Activated CD4-positive, CD25-positive, alpha-beta regulatory T cell treated with anti-CD3 and anti-CD28 coated beads, Interleukin-2, amount 50 U/mL, for 72 hours (primary cell): ENCODE data around the gene SLC4A7.
A peak's percentile ranks its signal among the peaks of the same experiment; 100 is the strongest.
"Not testable (repeated sequence)": the region's sequence is repeated elsewhere in the genome, so short reads cannot be mapped to it uniquely, and the experiment has no call there.

Experiments used
- DNase-seq: peaks from one replicate; pipeline ENCODE4 v3.0.0; 2021

Gene SLC4A7

DNA sequence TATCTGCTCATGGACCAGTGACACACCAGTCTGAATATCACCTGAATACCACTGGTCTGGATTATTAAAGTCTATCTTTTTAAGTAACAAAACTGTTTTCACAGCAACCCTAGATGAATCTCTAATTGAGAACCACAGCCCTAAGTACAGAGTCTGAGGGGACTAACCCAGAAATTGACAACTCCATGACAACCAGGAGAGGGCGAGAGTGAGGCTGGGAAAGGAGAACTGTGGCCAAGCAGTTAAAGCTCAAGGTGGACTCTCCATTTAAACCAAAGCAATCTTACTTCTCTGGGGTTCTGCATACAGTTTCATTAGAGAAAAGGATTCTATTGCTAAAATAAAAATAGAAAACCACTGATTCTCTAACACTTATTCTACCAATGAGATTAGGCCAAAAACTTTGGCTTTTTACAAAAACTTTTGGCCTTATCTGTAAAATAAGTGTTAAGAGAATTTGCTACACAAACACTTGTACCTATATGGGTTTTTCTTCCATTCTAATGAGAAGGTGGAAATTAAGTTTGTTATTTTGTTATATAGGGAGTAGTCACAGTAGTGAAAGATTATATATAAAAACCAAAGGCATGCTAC, 126.4 kb downstream of the SLC4A7 start:
- peak; percentile 39 for DNase-seq

DNA sequence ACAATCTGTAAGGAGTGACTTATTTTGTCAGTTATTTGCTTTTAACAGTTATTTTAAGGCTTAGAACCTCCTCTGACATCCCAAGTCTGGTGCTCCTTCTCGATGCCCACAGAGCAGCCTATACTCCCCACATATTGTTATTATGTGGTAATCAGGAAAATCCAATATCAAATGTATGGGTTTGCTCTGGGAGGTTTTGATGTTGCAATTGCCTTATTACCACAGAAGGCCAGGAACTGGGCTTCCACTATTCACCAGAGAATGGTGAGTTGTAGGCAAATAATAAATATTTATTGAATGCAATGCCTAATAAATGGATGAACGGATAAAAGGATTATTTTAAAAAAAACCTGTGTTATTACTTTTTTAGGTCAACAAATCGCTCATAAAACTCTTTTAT, 127.2 kb downstream of the SLC4A7 start:
- DNase-seq: no peak

DNA sequence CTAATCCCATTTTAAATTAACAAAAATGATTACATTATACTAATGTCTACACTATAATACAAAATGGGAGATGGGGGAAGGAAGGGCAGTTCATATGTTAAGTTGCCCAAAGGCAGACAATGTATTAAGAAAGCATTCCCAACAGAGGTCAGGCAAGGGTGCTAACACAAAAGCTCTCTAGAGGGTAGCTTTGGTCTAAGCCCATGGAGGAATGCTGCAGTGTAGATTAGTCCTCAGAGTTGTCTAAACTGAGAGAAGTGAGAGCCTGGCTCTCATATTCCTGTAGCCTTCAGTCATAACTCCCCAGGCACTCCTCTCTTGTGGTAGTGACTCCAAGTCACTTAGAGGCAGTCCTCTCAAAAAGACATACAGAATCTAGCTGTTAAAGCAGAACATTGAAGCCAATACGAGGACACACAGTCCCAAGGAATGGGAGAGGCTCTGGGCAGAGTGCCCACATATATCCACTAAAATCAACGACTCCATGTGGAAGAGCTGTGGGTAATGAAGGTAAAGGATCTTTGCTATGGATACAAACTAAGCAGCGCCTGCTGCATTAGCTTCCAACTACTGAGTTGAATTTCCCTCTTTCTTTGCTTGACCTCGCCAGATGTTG, 129.5 kb downstream of the SLC4A7 start:
- no peak for DNase-seq

DNA sequence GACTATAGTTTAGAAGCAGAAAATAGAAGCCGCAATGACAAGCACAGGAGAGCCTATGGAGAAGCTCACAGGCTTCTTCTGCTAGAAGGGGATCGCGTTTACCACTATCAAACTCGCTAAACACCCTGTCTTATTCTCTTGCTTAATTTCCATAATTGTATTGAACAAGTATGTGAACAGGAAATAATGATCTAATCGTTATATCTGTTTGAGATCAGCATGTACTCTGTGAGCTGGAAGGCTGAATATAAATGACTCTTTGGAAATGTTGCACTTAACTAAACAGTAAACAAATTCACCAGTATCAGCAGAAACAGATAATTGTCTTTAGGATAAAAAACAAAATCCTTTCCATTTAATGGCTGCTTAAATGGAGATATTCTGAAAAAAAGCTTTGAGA, 130.0 kb downstream of the SLC4A7 start:
- DNase-seq: no peak

DNA sequence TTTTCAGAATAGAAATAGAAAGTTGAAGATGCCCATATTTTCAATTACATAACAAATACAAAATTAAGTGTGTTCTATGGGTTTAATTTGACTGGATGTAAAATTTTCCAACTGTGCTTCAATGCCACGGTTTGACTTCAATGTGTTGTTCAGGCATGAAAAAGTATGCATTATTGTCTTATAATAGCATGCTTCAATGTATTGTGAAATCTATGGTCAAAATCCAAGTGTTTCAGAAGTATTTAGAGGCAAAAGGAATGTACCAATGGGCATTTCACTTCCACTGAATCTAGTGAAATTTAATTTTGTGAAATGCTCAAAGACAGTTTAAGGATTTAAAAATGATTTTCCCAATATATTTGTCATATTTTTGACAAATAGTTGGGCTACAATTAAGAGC, 131.0 kb downstream of the SLC4A7 start:
- DNase-seq: no peak

DNA sequence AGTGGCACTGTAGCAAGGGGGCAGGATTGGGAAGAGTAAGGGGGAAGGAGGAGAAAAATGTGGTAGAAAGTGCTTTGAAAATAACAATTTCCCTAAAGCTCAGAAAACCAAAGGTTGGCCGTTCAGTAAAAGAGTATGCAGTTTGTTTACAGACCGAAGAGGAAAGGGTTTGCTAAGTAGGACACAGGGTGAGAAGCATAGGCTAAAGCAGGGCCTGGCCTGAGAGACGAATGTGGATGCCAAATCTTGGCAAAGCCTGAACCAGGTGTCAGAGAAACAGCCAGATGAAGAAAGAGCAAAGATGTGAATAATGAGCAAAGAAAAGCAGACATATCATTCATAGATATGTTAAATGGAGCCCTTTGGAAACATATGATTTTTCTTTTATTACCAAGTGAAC, 132.1 kb downstream of the SLC4A7 start:
- no peak for DNase-seq

DNA sequence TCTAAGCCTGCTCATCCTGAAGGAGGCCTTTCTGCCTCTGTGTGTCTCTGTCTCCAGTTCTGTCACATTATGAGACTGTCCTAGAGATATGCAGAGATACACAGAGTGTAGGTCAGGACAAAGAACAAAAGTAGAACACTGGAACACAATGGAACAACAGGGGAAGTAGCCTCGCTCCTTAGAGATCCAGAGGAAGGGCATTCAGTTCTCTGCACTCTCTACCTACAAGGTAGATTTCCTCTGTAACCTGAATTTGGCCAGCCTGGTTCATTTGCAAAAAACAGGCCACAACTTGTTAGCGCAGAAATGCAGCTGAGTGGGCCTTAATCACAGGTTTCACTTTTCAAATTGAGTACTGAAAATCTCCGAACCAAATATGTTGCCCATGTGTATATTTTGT, 134.4 kb downstream of the SLC4A7 start:
- DNase-seq: no peak

DNA sequence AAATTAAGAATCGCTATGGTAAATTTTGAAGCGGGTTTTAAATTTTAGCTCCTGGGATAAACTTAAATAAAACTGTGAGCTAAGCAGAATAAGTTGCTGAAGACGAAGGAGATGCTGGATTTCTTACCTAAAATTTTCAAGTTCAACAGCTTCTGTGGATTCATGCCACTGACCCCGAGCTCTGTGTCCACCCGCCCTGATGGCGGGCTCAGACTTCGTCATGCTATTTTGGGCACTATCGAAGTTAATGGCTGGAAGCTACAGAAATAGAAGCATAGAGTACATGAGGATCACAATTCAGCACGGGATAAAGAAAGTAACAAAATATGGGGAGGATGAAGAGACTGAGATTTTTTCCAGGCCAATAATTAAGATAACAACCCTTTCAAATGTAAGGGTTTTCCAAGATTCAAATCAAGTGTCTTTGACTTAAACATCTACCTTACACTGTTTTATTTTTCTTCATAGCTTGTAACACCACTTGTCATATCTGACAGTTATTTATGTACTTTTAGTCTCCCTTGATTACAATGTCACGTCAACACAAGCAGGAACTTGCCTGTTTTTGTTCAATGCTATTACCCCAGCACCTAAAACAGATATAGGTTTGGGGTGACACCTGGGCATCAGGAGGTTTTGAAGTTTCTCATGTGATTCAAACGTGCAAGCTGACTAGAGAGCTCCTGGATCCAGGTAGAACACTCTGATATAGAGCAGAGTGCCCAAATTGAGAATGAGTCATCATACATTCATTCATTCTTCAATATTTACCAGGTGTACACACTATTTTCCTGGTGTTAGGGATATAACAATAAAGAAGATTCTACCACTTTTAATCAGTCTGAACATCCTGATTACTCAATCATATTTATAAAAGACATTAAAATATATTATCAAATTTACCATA, 138.0 kb downstream of the SLC4A7 start:
- DNase-seq: no peak

DNA sequence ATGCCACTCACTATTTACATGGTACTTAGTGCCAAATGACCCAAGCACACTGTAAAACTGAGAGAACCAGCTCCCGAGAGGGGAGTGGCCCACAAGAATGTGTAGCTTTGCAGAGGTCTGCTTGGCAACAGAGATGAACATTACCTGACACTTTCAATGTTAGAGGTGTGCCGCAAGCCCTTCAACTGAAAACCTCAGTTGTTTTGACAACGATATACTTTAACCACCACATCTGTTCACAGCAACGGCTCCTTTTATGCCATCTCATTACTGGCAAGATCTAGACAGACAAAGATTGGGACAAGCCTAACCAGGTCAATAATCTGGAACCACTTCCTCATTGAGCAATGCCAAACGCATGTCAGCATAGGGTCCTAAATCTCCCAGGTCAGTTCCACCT, 138.7 kb downstream of the SLC4A7 start:
- DNase-seq: no peak

DNA sequence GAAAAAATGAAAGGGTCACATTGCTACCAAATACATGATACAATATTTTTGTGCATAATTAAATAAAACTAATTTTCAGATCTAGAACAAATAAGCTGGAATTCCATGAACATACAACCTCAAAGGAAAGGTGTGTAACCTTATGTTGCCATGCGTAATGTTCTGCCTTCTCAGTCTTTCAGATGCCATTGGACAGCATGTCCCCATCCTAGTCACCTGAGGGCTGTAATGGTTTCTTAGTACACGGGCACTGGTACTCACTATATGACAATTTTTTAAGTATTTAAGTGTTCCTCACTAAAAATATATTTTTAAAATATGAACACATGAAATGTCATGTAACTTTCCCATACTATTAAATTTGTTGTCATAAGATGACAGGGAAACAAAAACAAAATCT, 139.1 kb downstream of the SLC4A7 start:
- no peak for DNase-seq

DNA sequence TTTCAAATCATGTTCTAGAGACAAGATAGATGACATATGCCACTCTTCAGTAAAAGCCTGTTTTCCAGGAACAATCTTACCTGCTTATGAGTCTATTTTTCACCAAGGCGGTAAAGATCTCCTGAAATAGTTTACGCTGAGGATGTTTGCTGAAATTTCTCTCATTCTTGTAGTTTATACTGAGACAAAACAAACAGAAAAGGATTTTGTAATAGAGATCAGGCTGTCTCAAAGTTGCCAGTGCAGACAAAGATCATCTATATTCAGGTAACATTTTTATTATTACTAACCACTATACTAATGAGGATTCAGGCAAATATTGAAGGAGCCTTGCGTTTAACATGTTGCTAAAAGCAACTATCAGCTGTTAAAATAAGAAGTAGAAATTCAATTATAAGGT, 140.0 kb downstream of the SLC4A7 start:
- no peak for DNase-seq

DNA sequence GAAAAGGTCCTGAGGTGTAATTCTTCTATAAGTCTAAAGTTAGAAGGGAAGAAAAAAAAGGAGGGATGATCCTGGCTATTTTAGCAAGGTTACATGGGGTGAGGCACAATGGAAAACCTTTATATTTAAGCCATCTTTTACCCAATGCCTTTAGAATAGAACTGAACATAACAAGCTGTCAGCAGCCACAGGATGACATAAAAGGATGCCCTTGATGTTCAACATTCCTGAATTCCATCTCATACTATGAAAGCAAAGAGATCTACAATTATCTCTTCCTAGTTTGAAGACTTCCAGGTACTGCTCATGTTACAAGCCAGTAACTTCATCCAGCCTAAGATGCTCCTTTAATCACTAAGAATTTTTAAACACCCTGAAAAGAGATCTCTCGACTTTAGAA, 141.9 kb downstream of the SLC4A7 start:
- no peak for DNase-seq

DNA sequence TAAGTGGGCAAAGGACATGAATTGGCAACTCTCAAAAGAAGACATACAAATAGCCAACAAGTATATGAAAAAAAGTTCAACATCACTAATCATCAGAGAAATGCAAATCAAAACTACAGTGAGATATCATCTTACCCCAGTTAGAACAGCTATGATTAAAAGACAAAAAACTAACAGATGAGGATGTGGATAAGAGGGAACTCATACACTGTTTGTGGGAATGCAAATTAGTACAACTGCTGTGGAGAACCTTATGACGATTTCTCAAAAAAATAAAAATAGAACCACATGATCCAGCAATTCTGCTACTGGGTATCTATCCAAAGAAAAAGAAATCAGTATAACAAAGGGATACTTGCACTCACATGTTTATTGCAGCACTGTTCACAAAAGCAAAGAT, 143.7 kb downstream of the SLC4A7 start:
- no peak for DNase-seq

DNA sequence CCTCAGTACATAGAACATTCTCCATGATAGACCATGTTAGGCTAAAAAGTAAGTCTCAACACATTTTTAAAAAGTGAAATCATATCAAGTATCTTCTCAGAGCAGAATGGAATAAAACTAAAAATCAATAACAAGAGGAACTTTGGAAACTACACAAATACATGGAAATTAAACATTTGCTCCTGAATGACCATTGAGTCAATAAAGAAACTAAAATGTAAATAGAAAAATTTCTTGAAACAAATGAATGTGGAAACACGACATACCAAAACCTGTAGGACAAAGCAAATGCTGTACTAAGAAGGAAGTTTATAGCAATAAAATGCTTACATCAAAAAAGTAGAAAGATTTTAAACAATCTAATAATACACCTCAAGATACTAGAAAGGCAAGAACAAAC, 148.6 kb downstream of the SLC4A7 start:
- no peak for DNase-seq

DNA sequence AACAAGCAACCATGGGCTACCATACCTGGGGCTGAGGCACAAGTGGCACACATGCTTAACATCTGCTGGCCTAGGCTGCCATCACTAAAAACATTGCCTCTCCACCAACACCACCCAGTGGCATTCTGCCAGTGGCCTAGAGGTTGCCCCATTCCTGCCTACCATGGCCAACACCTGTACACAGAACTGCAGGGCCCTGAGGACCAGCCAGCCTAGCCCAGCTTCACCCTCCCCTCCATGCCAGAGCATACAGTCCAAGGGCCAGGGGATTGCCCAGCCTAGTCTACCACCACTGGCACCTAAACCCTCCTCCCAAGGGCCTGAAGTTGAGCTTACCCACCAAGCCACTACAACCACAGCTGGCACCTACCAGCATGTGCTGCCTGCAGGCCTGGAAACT, 150.3 kb downstream of the SLC4A7 start:
- no peak for DNase-seq

DNA sequence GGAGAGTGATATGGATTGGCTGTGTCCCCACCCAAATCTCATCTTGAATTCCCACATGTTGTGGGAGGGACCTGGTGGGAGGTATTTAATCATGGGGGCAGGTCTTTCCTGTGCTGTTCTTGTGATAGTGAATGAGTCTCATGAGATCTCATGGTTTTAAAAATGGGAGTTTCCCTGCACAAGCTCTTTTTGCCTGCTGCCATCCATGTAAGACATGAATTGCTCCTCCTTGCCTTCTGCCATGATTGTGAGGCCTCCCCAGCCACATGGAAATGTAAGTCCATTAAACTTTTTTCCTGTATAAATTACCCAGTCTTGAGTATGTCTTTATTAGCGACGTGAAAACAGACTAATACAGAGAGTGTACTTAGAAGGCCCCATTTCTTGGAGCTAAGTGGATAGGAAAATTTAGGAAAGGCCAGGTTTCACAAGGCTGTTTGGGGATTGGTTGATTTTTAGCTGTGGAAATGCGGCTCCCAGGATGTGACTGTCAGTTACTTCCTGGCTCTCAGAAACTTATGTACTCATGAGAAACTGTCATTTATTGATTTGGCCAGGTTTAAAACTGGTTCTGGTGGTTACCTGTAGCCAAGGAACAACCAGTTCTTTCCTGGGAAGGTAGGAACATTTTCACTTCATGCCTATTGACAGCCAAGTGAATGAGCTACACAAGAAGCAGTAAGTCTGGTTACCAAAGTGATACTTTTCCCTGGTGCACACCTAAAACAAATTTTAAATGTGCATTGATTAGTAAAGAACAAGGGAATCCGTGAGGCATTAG, 155.0 kb downstream of the SLC4A7 start:
- DNase-seq: not testable (repeated sequence)

DNA sequence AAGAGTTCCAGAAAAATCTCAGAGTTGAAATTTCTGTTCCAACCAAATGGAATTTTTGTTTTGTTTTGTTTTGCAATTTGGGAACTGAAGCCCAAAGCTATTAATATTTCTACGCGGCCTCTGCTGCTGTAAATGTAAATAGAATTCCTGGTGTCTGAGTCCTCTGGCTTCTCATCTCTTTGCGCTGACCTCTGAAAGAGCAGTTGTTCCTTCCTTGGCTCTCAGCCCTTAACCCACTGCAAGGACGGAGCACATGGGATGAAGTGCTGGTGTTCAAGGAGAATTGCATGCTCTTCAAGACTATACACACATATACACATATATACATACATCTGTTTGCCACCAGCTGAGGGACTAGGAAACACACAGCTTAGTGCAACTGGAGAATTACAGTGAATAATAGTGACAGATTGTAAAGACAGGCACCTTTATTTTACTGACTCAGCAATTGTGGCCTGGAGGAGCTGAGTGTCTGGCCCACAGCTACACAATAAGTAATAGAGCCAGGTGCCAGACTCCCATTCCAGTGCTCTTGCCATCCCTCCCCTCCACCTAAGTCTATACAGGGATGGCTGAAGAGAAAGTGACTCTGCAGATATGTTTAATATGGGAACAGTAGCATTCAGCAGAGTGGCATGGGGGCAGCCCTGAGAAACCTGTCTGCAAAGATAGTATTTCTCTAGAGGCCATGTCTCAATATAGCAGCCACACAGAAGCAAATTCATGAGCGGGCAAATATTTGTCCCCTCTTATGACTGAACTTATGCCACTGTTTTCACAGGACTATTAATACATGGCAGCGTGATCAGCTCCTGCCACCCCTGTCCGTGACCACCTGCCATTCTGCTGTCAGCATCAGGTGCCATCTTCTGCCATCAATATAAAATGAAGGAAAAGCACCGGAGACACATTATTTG, 157.3 kb downstream of the SLC4A7 start:
- DNase-seq: no peak

DNA sequence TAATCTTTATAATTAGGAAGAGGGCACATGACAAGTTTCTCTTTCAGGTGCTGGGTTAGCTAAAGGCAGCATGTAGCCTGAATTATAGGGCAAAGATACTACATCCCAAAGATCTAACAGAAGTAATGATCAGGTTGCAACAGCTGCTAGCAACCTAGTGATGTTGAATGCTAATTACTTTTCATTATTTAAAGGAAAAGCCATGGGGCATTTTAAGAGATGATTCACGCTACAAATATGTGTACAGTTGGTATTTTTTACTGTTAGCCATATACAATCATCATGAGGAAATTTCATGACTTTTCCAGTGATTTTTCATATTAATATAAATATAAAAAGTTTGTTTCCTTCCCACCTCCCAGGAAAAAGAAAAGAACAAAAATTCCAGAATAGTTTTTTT, 158.0 kb downstream of the SLC4A7 start:
- no peak for DNase-seq

DNA sequence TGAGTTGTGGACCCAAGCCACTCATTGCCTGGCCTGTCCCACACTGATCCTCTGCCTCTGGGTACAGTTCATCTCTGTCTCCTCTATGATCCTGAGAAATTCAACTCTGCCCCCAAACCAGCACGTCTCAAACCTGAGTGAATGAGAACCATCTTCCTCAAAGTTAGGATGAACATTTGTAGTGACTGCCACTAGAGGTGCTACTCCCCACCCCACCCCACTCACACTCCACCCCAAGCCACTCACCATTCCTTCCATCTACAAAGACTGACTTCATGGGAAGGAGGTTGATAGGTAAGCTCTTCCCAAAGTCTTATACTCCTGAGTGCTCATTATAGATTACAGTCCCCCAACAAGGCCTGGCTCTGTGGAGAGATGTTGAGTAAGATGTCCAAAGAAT, 158.8 kb downstream of the SLC4A7 start:
- DNase-seq: no peak

DNA sequence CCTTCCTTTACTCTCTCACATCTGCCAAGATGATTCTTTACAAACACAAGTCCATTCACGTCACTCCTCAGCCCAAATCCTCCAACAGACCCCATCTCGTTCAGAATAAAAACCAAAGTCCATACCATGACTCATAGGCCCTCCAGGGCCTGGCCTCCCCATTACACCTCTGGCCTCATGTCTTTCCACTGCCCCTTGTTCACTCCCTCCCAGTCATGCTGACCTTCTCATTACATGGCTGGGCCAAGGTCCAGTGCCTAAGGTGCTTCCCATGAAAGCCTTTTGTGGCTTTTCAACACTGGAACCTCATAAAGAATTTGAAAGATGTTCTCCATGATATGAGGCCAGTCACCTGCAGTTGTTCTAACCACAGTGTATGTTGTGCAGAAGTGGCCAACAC, 159.5 kb downstream of the SLC4A7 start:
- no peak for DNase-seq

DNA sequence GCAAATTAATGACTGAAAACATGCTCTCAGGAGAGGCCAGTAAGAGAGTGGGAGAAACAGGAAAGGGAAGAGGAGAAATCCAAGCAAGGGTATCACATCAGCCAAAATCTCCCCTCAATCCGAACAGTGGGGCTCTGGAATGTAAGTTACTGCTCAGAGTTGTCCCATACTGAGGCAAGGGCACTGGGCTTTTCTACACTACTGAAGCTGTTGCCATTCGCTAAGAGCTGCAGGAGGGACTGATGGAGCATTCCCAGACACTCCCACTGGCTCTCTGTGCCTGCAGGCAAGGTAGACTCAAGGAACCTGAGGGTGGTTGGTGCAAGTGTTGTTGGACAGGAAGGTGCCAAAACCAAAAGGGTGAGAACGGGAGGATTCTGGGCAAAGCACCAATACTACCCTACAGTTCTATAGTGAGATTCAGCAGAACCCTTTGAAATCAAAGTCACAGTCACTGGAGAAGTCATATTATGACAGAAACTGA, 161.1 kb downstream of the SLC4A7 start:
- DNase-seq: no peak
